ENCODE results near the gene KBTBD12. TPM values are rescaled to one million over a fixed set of nuclear protein-coding genes. Genes with fewer than 3 reads are reported as not detected.

The KBTBD12 gene
- total and polyA plus RNA-seq, 2 of the 13 experiments (the other 11 are each of a cell fraction or from before 2014, with no cell fraction given), result not detected

- TF ChIP-seq RERE (CRISPR knock-in tag; IDR thresholded peaks at IDR 0.05; ENCODE audit: low read depth), result 0 out of 2 replicates have a peak, but pooled peaks have one; percentile 22
- TF ChIP-seq ZNF337 (CRISPR knock-in tag; IDR thresholded peaks at IDR 0.05; ENCODE audit: borderline replicate concordance, low read depth), result no peak
- TF ChIP-seq ZBTB38 (CRISPR knock-in tag; IDR thresholded peaks at IDR 0.05), result no peak
- TF ChIP-seq KLF16 (CRISPR knock-in tag; IDR thresholded peaks at IDR 0.05), result no peak
- no peak for TF ChIP-seq EED (CRISPR knock-in tag; IDR thresholded peaks at IDR 0.05)
- no peak for TF ChIP-seq FOXA1 (IDR thresholded peaks at IDR 0.05)
- peak; percentile 26; the same call in 1 of the 2 replicates for TF ChIP-seq FOXA1 (CRISPR knock-in tag; IDR thresholded peaks at IDR 0.05)
- 0 out of 2 replicates have a peak, but pooled peaks have one; percentile 33 for TF ChIP-seq ZSCAN9 (CRISPR knock-in tag; IDR thresholded peaks at IDR 0.05; ENCODE audit: borderline replicate concordance)
- peak in 1 of 2 experiments; percentile 31; a peak in 1 of 4 replicates for TF ChIP-seq ATF4 (CRISPR knock-in tag; IDR thresholded peaks at IDR 0.05)
- TF ChIP-seq FOSL2 (CRISPR knock-in tag; IDR thresholded peaks at IDR 0.05), result 0 out of 2 replicates have a peak, but pooled peaks have one; percentile 11
- peak; percentile 71 for TF ChIP-seq GATAD2A (CRISPR knock-in tag; IDR thresholded peaks at IDR 0.05)
- TF ChIP-seq HNF1B (CRISPR knock-in tag; IDR thresholded peaks at IDR 0.05), result peak; percentile 88
- peak; percentile 51; the same call in 1 of the 2 replicates for TF ChIP-seq THAP11 (CRISPR knock-in tag; IDR thresholded peaks at IDR 0.05)
- TF ChIP-seq NCOA2 (CRISPR knock-in tag; IDR thresholded peaks at IDR 0.05), result peak; percentile 56
- peak; percentile 38; the same call in 1 of the 2 replicates for TF ChIP-seq MIXL1 (CRISPR knock-in tag; IDR thresholded peaks at IDR 0.05)
- TF ChIP-seq SRF (IDR thresholded peaks at IDR 0.05; ENCODE audit: low read depth, low read length), result no peak
- TF ChIP-seq NFYC (CRISPR knock-in tag; IDR thresholded peaks at IDR 0.05), result no peak
- TF ChIP-seq NFIC (IDR thresholded peaks at IDR 0.05; ENCODE audit: low read length), result 0 out of 2 replicates have a peak, but pooled peaks have one; percentile 39
- TF ChIP-seq ZNF432 (CRISPR knock-in tag; IDR thresholded peaks at IDR 0.05; ENCODE audit: borderline replicate concordance), result no peak
Measured at GRCh38 chr3:128036119-128036518, 121.1 kb downstream of the KBTBD12 start (continued).

All from HepG2 (cell line).